Activated T-cell treated with anti-CD3 and anti-CD28 coated beads, Interleukin-2, amount 50 U/mL, for 72 hours (primary cell): ENCODE measurements around the gene TAF12. TPM values are rescaled to one million over a fixed set of nuclear protein-coding genes. Genes with fewer than 3 reads are reported as not detected.
"Not testable (repeated sequence)": the region's sequence is repeated elsewhere in the genome, so short reads cannot be mapped to it uniquely, and the experiment has no call there.

Experiments used
- ATAC-seq, 2 donors: fragments of 150-1000 bp; cut with Tn5 transposase; replicated peaks in 1 of 2; 2 replicates each; pipeline ENCODE4 v1.10.0; 2021; ENCODE audit warnings: moderate library complexity in 2 of 2, mild to moderate bottlenecking in 1 of 2
- DNase-seq, 2 donors: peaks; one replicate each; pipeline ENCODE4 v3.0.0; 2021 to 2022; ENCODE audit warnings: mixed read lengths in 1 of 2
- H3K27ac Mint-ChIP-seq: one replicate; pipeline ENCODE4 v1.8.0; 2022; ENCODE audit warnings: mild to moderate bottlenecking, moderate library complexity, mixed read lengths
- H3K27me3 Mint-ChIP-seq: one replicate; pipeline ENCODE4 v1.8.0; 2022; ENCODE audit warnings: low read depth, mixed read lengths
- H3K36me3 Mint-ChIP-seq, 2 donors: one replicate each; pipeline ENCODE4 v1.8.0; 2022; ENCODE audit warnings: mixed read lengths in 2 of 2, mild to moderate bottlenecking in 1 of 2; ENCODE audit not compliant: insufficient read depth in 2 of 2
- H3K4me1 Mint-ChIP-seq: one replicate; pipeline ENCODE4 v1.8.0; 2022; ENCODE audit warnings: low read depth, mixed read lengths
- H3K4me3 Mint-ChIP-seq, 2 donors: one replicate each; pipeline ENCODE4 v1.8.0; 2022; ENCODE audit warnings: mild to moderate bottlenecking in 2 of 2, mixed read lengths in 2 of 2, moderate library complexity in 2 of 2
- H3K9me3 Mint-ChIP-seq, 2 donors: one replicate each; pipeline ENCODE4 v1.8.0; 2022; ENCODE audit warnings: mixed read lengths in 2 of 2
- total RNA-seq, 2 donors: library from RNA; stranded (reverse); gene quantifications; one replicate each; pipeline ENCODE4 v1.2.3, GENCODE V29; 2022

The TAF12 gene
- total RNA-seq, 2 donors from 2014 or later, result 23.9 to 28.7 TPM

GRCh38 chr1:28631713-28632112, 11.2 kb downstream of the TAF12 start:
- Mint-ChIP-seq H3K27me3 (no peaks in the 10 kb centered on the region), H3K27ac (peak overlapping the region; percentile 54), H3K4me3 (no peak overlapping the region), H3K36me3 (no peaks in the 10 kb centered on the region), H3K9me3 (no peaks in the 10 kb centered on the region), H3K4me1 (peaks cover 15% of the 10 kb centered on the region)
- no peak for DNase-seq
- no peak for ATAC-seq

GRCh38 chr1:28613175-28613574, 29.7 kb downstream of the TAF12 start:
- Mint-ChIP-seq H3K36me3 (peaks cover 4 to 15% of the 10 kb centered on the region in 2 donors), H3K27ac (no peak overlapping the region), H3K27me3 (no peaks in the 10 kb centered on the region), H3K9me3 (no peaks in the 10 kb centered on the region), H3K4me3 (no peak overlapping the region), H3K4me1 (no peaks in the 10 kb centered on the region)
- DNase-seq (no peak), ATAC-seq (no peak)

- H3K9me3 Mint-ChIP-seq, result no peaks in the 10 kb centered on the region
- no peak overlapping the region for H3K4me3 Mint-ChIP-seq
- no peak overlapping the region for H3K27ac Mint-ChIP-seq
- ATAC-seq, result no peak
- H3K27me3 Mint-ChIP-seq, result no peaks in the 10 kb centered on the region
- peaks cover 2 to 11% of the 10 kb centered on the region in 2 donors for H3K36me3 Mint-ChIP-seq
- H3K4me1 Mint-ChIP-seq, result peaks cover 8% of the 10 kb centered on the region
- DNase-seq, result no peak
These were observed 36.1 kb downstream of the TAF12 start for GRCh38 chr1:28606771-28607170.

- H3K4me3 Mint-ChIP-seq, result no peak overlapping the region
- H3K4me1 Mint-ChIP-seq, result peaks cover 14% of the 10 kb centered on the region
- no peaks in the 10 kb centered on the region for H3K27me3 Mint-ChIP-seq
- DNase-seq (no peak), ATAC-seq (no peak)
- no peak overlapping the region for H3K27ac Mint-ChIP-seq
- H3K36me3 Mint-ChIP-seq, result peaks cover 2 to 14% of the 10 kb centered on the region in 2 donors
- H3K9me3 Mint-ChIP-seq, result no peaks in the 10 kb centered on the region
These were observed 37.9 kb downstream of the TAF12 start for GRCh38 chr1:28604962-28605361.

- Mint-ChIP-seq H3K9me3 (no peaks in the 10 kb centered on the region), H3K27ac (no peak overlapping the region), H3K4me3 (no peak overlapping the region), H3K4me1 (peaks cover 14% of the 10 kb centered on the region), H3K27me3 (no peaks in the 10 kb centered on the region), H3K36me3 (peaks cover 0 to 11% of the 10 kb centered on the region in 2 donors)
- no peak for ATAC-seq
- DNase-seq, result no peak
These were observed 38.5 kb downstream of the TAF12 start for GRCh38 chr1:28604411-28604810.

- DNase-seq, result peak; percentile 30 to 39
- Mint-ChIP-seq H3K4me1 (peaks cover 19% of the 10 kb centered on the region), H3K36me3 (peaks cover 0 to 11% of the 10 kb centered on the region in 2 donors), H3K27me3 (no peaks in the 10 kb centered on the region), H3K27ac (no peak overlapping the region), H3K9me3 (no peaks in the 10 kb centered on the region), H3K4me3 (peak overlapping the region in 1 of 2 donors; percentile 38)
- ATAC-seq, result no peak
These were observed 40.1 kb downstream of the TAF12 start for GRCh38 chr1:28602536-28603439.

GRCh38 chr1:28601696-28602095, 41.2 kb downstream of the TAF12 start:
- H3K4me3 Mint-ChIP-seq, result peak overlapping the region in 1 of 2 donors; percentile 38
- peaks cover 19% of the 10 kb centered on the region for H3K4me1 Mint-ChIP-seq
- H3K9me3 Mint-ChIP-seq, result no peaks in the 10 kb centered on the region
- H3K27me3 Mint-ChIP-seq, result no peaks in the 10 kb centered on the region
- no peak overlapping the region for H3K27ac Mint-ChIP-seq
- ATAC-seq, result peak; percentile 91 to 92
- peaks cover 0 to 11% of the 10 kb centered on the region in 2 donors for H3K36me3 Mint-ChIP-seq
- DNase-seq, result peak; percentile 33 to 52

GRCh38 chr1:28596276-28596675, 46.6 kb downstream of the TAF12 start:
- ATAC-seq, H3K36me3 Mint-ChIP-seq, DNase-seq, H3K9me3 Mint-ChIP-seq, H3K27me3 Mint-ChIP-seq, H3K4me3 Mint-ChIP-seq, H3K27ac Mint-ChIP-seq: not testable (repeated sequence)
- H3K4me1 Mint-ChIP-seq, result peaks cover 18% of the 10 kb centered on the region

GRCh38 chr1:28595412-28596191, 47.3 kb downstream of the TAF12 start:
- Mint-ChIP-seq H3K27me3 (no peaks in the 10 kb centered on the region), H3K4me3 (no peak overlapping the region), H3K27ac (no peak overlapping the region), H3K36me3 (no peaks in the 10 kb centered on the region), H3K9me3 (no peaks in the 10 kb centered on the region), H3K4me1 (peaks cover 17% of the 10 kb centered on the region)
- no peak for DNase-seq
- no peak for ATAC-seq

GRCh38 chr1:28594686-28595411, 48.0 kb downstream of the TAF12 start:
- H3K36me3 Mint-ChIP-seq, DNase-seq, H3K9me3 Mint-ChIP-seq, H3K27ac Mint-ChIP-seq, ATAC-seq, H3K27me3 Mint-ChIP-seq, H3K4me3 Mint-ChIP-seq: not testable (repeated sequence)
- H3K4me1 Mint-ChIP-seq, result peaks cover 17% of the 10 kb centered on the region

- H3K4me1 Mint-ChIP-seq, result peaks cover 12% of the 10 kb centered on the region
- H3K36me3 Mint-ChIP-seq, ATAC-seq, H3K27me3 Mint-ChIP-seq, H3K9me3 Mint-ChIP-seq, H3K4me3 Mint-ChIP-seq, H3K27ac Mint-ChIP-seq, DNase-seq: not testable (repeated sequence)
These were observed 48.9 kb downstream of the TAF12 start for GRCh38 chr1:28593988-28594356.

GRCh38 chr1:28592321-28593071, 50.4 kb downstream of the TAF12 start:
- Mint-ChIP-seq H3K4me1 (peaks cover 11% of the 10 kb centered on the region), H3K4me3 (peak overlapping the region; percentile 71 to 84), H3K27me3 (no peaks in the 10 kb centered on the region), H3K9me3 (no peaks in the 10 kb centered on the region), H3K27ac (no peak overlapping the region), H3K36me3 (no peaks in the 10 kb centered on the region)
- ATAC-seq (peak; percentile 81 to 86), DNase-seq (peak; percentile 33 to 42)
